H9 (cell line): ENCODE results near the gene GTF2H3. TPM values are rescaled to one million over a fixed set of nuclear protein-coding genes. Genes with fewer than 3 reads are reported as not detected.

Source experiments
- DNase-seq: peaks from one replicate; pipeline ENCODE4 v3.0.0-alpha.2; 2017
- H2AFZ ChIP-seq: one replicate; pipeline ENCODE4 v1.6.1; 2013; ENCODE audit warnings: mild to moderate bottlenecking, low read length, control low read depth, moderate library complexity
- H2AK5ac ChIP-seq: 2 replicates; pipeline ENCODE4 v1.6.1; 2013; ENCODE audit warnings: low read length, control low read depth, mixed read lengths; ENCODE audit not compliant: insufficient read length
- H2BK120ac ChIP-seq: one replicate; pipeline ENCODE4 v1.6.1; 2013; ENCODE audit warnings: low read depth, mild to moderate bottlenecking, low read length, control low read depth, inconsistent platforms; ENCODE audit not compliant: poor library complexity, severe bottlenecking
- H2BK12ac ChIP-seq: 2 replicates; pipeline ENCODE4 v1.6.1; 2013; ENCODE audit warnings: low read length, control low read depth, mixed read lengths, low read depth; ENCODE audit not compliant: insufficient read length
- H2BK15ac ChIP-seq: 2 replicates; pipeline ENCODE4 v1.6.1; 2013; ENCODE audit warnings: low read depth, low read length, control low read depth
- H2BK20ac ChIP-seq: one replicate; pipeline ENCODE4 v1.6.1; 2013; ENCODE audit warnings: low read depth, mild to moderate bottlenecking, low read length, control low read depth, inconsistent platforms; ENCODE audit not compliant: poor library complexity, severe bottlenecking
- H2BK5ac ChIP-seq: 2 replicates; pipeline ENCODE4 v1.6.1; 2013; ENCODE audit warnings: low read length, control low read depth, mixed read lengths; ENCODE audit not compliant: insufficient read length
- H3K14ac ChIP-seq: 2 replicates; pipeline ENCODE4 v1.6.1; 2013; ENCODE audit warnings: low read length, control low read depth; ENCODE audit not compliant: insufficient read depth
- H3K18ac ChIP-seq: 2 replicates; pipeline ENCODE4 v1.6.1; 2013; ENCODE audit warnings: low read depth, mild to moderate bottlenecking, mixed read lengths, low read length, control low read depth; ENCODE audit not compliant: insufficient read length
- H3K23ac ChIP-seq: 2 replicates; pipeline ENCODE4 v1.6.1; 2013; ENCODE audit warnings: low read length, control low read depth, mixed read lengths, low read depth; ENCODE audit not compliant: insufficient read length
- H3K23me2 ChIP-seq: 2 replicates; pipeline ENCODE4 v1.6.1; 2013; ENCODE audit warnings: low read depth, mild to moderate bottlenecking, mixed read lengths, low read length, control low read depth; ENCODE audit not compliant: insufficient read length, poor library complexity, severe bottlenecking
- H3K27ac ChIP-seq: 2 replicates; pipeline ENCODE4 v1.5.1; 2013; ENCODE audit warnings: low read length, control low read depth, mixed read lengths, low read depth; ENCODE audit not compliant: insufficient read length
- H3K27me3 ChIP-seq: 2 replicates; pipeline ENCODE4 v1.6.1; 2013; ENCODE audit warnings: low read length, control low read depth, inconsistent platforms; ENCODE audit not compliant: insufficient read depth
- H3K4ac ChIP-seq: 2 replicates; pipeline ENCODE4 v1.6.1; 2013; ENCODE audit warnings: low read depth, mild to moderate bottlenecking, control low read depth, inconsistent platforms, low read length, moderate library complexity
- H3K4me1 ChIP-seq: 2 replicates; pipeline ENCODE4 v1.6.1; 2013; ENCODE audit warnings: low read length, control low read depth, inconsistent platforms; ENCODE audit not compliant: insufficient read depth
- H3K4me2 ChIP-seq: 2 replicates; pipeline ENCODE4 v1.6.1; 2013; ENCODE audit warnings: low read length, control low read depth, mixed read lengths; ENCODE audit not compliant: insufficient read length, insufficient read depth
- H3K56ac ChIP-seq: 2 replicates; pipeline ENCODE4 v1.6.1; 2013; ENCODE audit warnings: low read depth, mild to moderate bottlenecking, mixed read lengths, low read length, control low read depth; ENCODE audit not compliant: insufficient read length
- H3K79me1 ChIP-seq: 2 replicates; pipeline ENCODE4 v1.6.1; 2013; ENCODE audit warnings: low read depth, mild to moderate bottlenecking, moderate library complexity, low read length, control low read depth, inconsistent platforms; ENCODE audit not compliant: insufficient read depth, poor library complexity, severe bottlenecking
- H3K79me2 ChIP-seq: 2 replicates; pipeline ENCODE4 v1.6.1; 2013; ENCODE audit warnings: low read length, control low read depth, inconsistent platforms; ENCODE audit not compliant: insufficient read depth
- H3K9ac ChIP-seq: 2 replicates; pipeline ENCODE4 v1.6.1; 2013; ENCODE audit warnings: low read length, control low read depth, mixed read lengths; ENCODE audit not compliant: insufficient read length; ENCODE audit errors: extremely low read depth
- H3K9me3 ChIP-seq: one replicate; pipeline ENCODE4 v1.6.1; 2013; ENCODE audit warnings: low read depth, low read length, inconsistent platforms; ENCODE audit not compliant: control insufficient read depth
- H3T11ph ChIP-seq: one replicate; pipeline ENCODE4 v1.6.1; 2013; ENCODE audit warnings: mild to moderate bottlenecking, low read length, control low read depth, inconsistent platforms
- H4K20me1 ChIP-seq: one replicate; pipeline ENCODE4 v1.6.1; 2013; ENCODE audit not compliant: control insufficient read depth, insufficient read length, insufficient read depth
- H4K5ac ChIP-seq: 2 replicates; pipeline ENCODE4 v1.6.1; 2013; ENCODE audit warnings: low read depth, mild to moderate bottlenecking, mixed read lengths, low read length, control low read depth; ENCODE audit not compliant: insufficient read length
- H4K8ac ChIP-seq: replicated peaks from 2 replicates; pipeline ENCODE4 v1.6.1; 2013; ENCODE audit warnings: low read length, control low read depth, mixed read lengths, low read depth; ENCODE audit not compliant: insufficient read length
- H4K91ac ChIP-seq: 2 replicates; pipeline ENCODE4 v1.6.1; 2013; ENCODE audit warnings: low read depth, mild to moderate bottlenecking, moderate library complexity, mixed read lengths, low read length, control low read depth; ENCODE audit not compliant: insufficient read length
- H3K27ac Mint-ChIP-seq, 3 experiments: 2 replicates in 2 of 3; 3 replicates in 1 of 3; pipeline ENCODE4 v1.8.0; 2020 to 2021; ENCODE audit warnings: mixed read lengths in 3 of 3, mild to moderate bottlenecking in 1 of 3, moderate library complexity in 1 of 3
- H3K27me3 Mint-ChIP-seq: 2 replicates; pipeline ENCODE4 v1.8.0; 2021; ENCODE audit warnings: low read depth, mild to moderate bottlenecking, moderate library complexity, mixed read lengths
- H3K36me3 Mint-ChIP-seq, 3 experiments: 2 replicates in 2 of 3; 3 replicates in 1 of 3; pipeline ENCODE4 v1.8.0; 2020 to 2021; ENCODE audit warnings: low read depth in 3 of 3, mixed read lengths in 3 of 3; ENCODE audit not compliant: insufficient read depth in 1 of 3
- H3K4me1 Mint-ChIP-seq, 2 experiments: 2 replicates each; pipeline ENCODE4 v1.8.0; 2020; ENCODE audit warnings: mixed read lengths in 2 of 2
- H3K4me3 Mint-ChIP-seq, 2 experiments: 2 replicates in 1 of 2; 3 replicates in 1 of 2; pipeline ENCODE4 v1.8.0; 2020 to 2021; ENCODE audit warnings: mild to moderate bottlenecking in 2 of 2, mixed read lengths in 2 of 2, moderate library complexity in 1 of 2
- H3K9me3 Mint-ChIP-seq, 2 experiments: 2 replicates in 1 of 2; 3 replicates in 1 of 2; pipeline ENCODE4 v1.8.0; 2020; ENCODE audit warnings: mild to moderate bottlenecking in 2 of 2, mixed read lengths in 2 of 2, moderate library complexity in 1 of 2
- WGBS: extraction: QIAGEN DNeasy Blood & Tissue Kit; methylation state at CpG from one replicate; pipeline ENCODE4 v1.1.7; 2013; ENCODE audit warnings: missing lambda C conversion rate, low lambda C conversion rate, mixed read lengths; ENCODE audit not compliant: insufficient read length; ENCODE audit errors: extremely low coverage; 5-methylcytosine and 5-hydroxymethylcytosine counted together
- total RNA-seq: library from RNA; stranded (reverse); gene quantifications from 2 replicates; pipeline ENCODE4 v1.2.1, GENCODE V29; 2021
- TF ChIP-seq, protein P1 (sequence below): fragments of 200-600 bp; sonication (generic); conservative IDR thresholded peaks from 3 replicates; pipeline ENCODE4 v1.8.0; 2021; ENCODE audit warnings: antibody characterized with exemption, mild to moderate bottlenecking

GTF2H3 gene
- total RNA-seq, 1 experiment from 2014 or later, result 39.2 TPM

DNA sequence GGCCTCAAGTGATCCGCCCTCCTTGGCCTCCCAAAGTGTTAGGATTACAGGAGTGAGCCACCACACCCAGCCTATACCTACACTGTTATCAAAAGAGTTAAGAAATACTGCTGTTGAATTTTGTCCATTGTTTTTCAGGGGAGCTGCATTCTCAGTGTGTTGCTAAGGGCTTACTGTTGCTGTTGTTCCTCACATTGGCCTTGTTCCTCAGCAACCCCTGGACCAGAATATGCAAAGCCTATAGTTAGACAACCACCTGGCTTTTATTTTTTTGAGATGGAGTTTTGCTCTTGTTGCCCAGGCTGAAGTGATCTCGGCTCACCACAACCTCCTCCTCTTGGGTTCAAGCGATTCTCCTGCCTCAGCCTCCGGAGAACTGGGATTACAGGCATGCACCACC is 73.8 kb downstream of the GTF2H3 start:
- no peaks in the 10 kb centered on the region for H4K20me1 ChIP-seq
- Mint-ChIP-seq H3K27me3 (peaks cover 6% of the 10 kb centered on the region; the same call in 1 of the 2 replicates), H3K27ac (no peak overlapping the region), H3K4me1 (no peaks in the 10 kb centered on the region), H3K36me3 (peaks cover 0 to 2% (median 0%) of the 10 kb centered on the region in 3 experiments; a peak in 2 of 7 replicates), H3K4me3 (no peak overlapping the region), H3K9me3 (no peaks in the 10 kb centered on the region)
- no peak for DNase-seq
- no peak overlapping the region for H3K27ac ChIP-seq
- no peak overlapping the region for H2AK5ac ChIP-seq
- peaks cover under 1% of the 10 kb centered on the region; the same call in 1 of the 2 replicates for H3K79me2 ChIP-seq
- H2BK20ac ChIP-seq, result no peak overlapping the region
- H4K8ac ChIP-seq, result no peak overlapping the region
- no peak overlapping the region for H3T11ph ChIP-seq
- TF ChIP-seq, protein P1, sequence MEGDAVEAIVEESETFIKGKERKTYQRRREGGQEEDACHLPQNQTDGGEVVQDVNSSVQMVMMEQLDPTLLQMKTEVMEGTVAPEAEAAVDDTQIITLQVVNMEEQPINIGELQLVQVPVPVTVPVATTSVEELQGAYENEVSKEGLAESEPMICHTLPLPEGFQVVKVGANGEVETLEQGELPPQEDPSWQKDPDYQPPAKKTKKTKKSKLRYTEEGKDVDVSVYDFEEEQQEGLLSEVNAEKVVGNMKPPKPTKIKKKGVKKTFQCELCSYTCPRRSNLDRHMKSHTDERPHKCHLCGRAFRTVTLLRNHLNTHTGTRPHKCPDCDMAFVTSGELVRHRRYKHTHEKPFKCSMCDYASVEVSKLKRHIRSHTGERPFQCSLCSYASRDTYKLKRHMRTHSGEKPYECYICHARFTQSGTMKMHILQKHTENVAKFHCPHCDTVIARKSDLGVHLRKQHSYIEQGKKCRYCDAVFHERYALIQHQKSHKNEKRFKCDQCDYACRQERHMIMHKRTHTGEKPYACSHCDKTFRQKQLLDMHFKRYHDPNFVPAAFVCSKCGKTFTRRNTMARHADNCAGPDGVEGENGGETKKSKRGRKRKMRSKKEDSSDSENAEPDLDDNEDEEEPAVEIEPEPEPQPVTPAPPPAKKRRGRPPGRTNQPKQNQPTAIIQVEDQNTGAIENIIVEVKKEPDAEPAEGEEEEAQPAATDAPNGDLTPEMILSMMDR, result no peak
- H3K9me3 ChIP-seq, result no peaks in the 10 kb centered on the region
- no peaks in the 10 kb centered on the region for H3K4me1 ChIP-seq
- no peaks in the 10 kb centered on the region for H3K23me2 ChIP-seq
- H2BK120ac ChIP-seq, result no peak overlapping the region
- H3K23ac ChIP-seq, result no peak overlapping the region
- no peak overlapping the region for H3K14ac ChIP-seq
- H3K79me1 ChIP-seq, result no peaks in the 10 kb centered on the region
- H3K4me2 ChIP-seq, result no peak overlapping the region
- no peak overlapping the region for H3K4ac ChIP-seq
- no peaks in the 10 kb centered on the region for H3K27me3 ChIP-seq
- no peak overlapping the region for H3K18ac ChIP-seq
- H2BK15ac ChIP-seq, result no peak overlapping the region
- no peak overlapping the region for H3K56ac ChIP-seq
- H2BK5ac ChIP-seq, result no peak overlapping the region
- H4K5ac ChIP-seq, result no peak overlapping the region
- H2BK12ac ChIP-seq, result no peak overlapping the region
- no peak overlapping the region for H4K91ac ChIP-seq
- no peak overlapping the region for H3K9ac ChIP-seq
- WGBS, result no CpG with 5 or more reads among the region's 4 CpGs
- no peak overlapping the region for H2AFZ ChIP-seq

Other genes starting within 250 kb of the GTF2H3 start
- gene KMT5A, start 249.7 kb upstream of the GTF2H3 start, total RNA-seq, result 21.7 and 23.8 TPM in 2 replicates
- 1.3 and 1.4 TPM in 2 replicates for gene RILPL2, start 197.1 kb upstream of the GTF2H3 start, total RNA-seq
- 16.3 and 16.5 TPM in 2 replicates for gene SNRNP35, start 175.7 kb upstream of the GTF2H3 start, total RNA-seq
- gene RILPL1, start 100.1 kb upstream of the GTF2H3 start, total RNA-seq, result 7.9 and 8.1 TPM in 2 replicates
- 204 and 205 TPM in 2 replicates for gene TMED2, start 49.3 kb upstream of the GTF2H3 start, total RNA-seq
- gene DDX55, start 31.7 kb upstream of the GTF2H3 start, total RNA-seq, result 47.1 and 51.7 TPM in 2 replicates
- gene EIF2B1, start 143 bp upstream of the GTF2H3 start, total RNA-seq, result 55.7 and 59.8 TPM in 2 replicates
- gene TCTN2, start 37.3 kb downstream of the GTF2H3 start, total RNA-seq, result 7.4 and 7.7 TPM in 2 replicates
- 56.9 and 58.0 TPM in 2 replicates for gene ATP6V0A2, start 78.5 kb downstream of the GTF2H3 start, total RNA-seq
- gene DNAH10, start 128.5 kb downstream of the GTF2H3 start, total RNA-seq, result 0.17 and 0.22 TPM in 2 replicates